ENCODE measurements around the gene BUD31.

BUD31 gene

DNA sequence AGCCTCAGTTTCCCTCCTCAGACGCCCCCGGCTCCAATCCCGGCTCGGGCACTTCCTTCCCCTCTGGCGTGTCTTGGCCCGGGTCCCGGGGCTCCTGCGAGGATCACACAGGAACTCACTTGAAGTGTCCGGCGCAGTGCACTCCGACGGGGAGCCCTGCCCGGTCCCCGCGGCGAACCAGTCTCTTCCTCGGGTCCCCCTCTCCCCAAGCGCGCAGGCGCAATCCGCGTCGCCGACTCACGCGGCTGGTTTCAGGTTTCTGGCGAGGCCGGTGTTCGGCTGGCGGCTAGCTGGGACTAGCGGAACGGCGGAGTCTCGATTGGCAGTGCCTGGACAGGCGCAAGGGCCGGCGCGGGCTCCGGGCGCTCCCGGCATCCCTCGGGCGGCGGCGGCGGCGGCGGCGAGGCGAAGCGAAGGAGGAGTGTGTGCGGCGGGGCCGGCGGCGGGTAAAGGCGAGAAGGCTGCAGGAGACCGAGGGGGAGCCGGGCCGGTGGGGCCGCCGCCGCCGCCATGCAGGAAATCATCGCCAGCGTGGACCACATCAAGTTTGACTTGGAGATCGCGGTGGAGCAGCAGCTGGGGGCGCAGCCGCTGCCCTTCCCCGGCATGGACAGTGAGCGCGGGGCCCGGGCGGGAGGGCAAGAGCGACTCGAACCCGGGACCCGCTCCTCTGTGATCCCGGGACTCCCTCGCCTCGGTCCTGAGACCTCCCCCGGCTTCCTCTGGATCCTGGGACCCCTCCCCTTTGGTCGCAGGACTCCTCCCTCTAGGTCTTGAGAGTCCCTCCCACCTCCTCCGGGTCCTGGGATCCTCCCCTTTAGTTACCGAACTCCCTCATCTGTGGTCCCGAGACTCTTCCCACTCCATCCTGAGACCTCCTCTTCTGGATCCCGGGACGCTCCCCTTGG, 30.1 kb downstream of the BUD31 start, which contains the start of the genes CPSF4 and PTCD1:
Gene CPSF4 (plus strand): TSS at position 371 of the 908 bp plus-strand sequence. CDS start 140 bp downstream, at position 511.
Gene PTCD1 (minus strand): TSS at position 226 of the 908 bp plus-strand sequence. CDS start 3,556 bp downstream, outside the sequence.
- peak; percentile 94 for DNase-seq

- peak; percentile 27 for DNase-seq
Observed at GRCh38 chr7:99440195-99440594, 31.4 kb downstream of the BUD31 start.

- no peak for DNase-seq
Observed at GRCh38 chr7:99446096-99446495, 37.3 kb downstream of the BUD31 start.

DNA sequence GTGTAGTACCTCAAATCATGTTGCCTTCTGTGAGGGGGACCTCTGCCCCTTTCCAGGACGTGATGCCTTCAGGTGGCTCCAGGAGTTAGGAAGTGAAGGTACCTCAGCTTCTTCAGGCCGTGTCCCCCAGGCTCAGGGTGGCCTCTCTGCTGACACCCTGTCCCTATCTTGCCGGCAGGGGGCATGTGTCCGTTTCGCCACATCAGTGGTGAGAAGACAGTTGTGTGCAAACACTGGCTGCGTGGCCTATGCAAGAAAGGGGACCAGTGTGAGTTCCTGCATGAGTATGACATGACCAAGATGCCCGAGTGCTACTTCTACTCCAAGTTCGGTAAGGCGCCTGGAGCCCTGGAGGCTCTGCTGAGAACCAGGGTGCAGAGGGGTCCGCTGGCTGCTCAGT, 39.2 kb downstream of the BUD31 start:
- DNase-seq: no peak

GRCh38 chr7:99448855-99449254, 40.1 kb downstream of the BUD31 start:
- no peak for DNase-seq

GRCh38 chr7:99449326-99449725, 40.6 kb downstream of the BUD31 start:
- no peak for DNase-seq

- no peak for DNase-seq
Observed at GRCh38 chr7:99451936-99452335, 43.2 kb downstream of the BUD31 start.

DNA sequence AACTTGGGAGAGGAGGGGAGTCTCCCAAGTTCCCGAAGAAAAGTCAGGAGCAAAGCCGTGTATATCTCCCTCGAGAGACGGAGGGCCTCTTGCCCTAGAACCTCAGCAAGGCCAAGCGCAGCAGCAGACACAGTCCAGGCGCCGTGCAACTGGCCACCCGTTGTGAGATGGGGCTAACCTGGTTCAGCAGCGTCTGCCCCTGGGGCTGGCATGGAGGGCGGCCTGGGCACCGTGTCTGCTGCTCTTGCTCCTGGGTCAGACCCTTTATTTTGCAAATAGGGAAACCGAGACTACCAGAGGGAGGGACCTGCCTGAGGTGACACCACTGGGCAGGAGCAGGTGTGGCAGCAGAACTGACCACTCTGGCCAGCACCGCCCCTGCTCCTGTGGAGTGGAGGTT, 43.8 kb downstream of the BUD31 start:
- no peak for DNase-seq

DNA sequence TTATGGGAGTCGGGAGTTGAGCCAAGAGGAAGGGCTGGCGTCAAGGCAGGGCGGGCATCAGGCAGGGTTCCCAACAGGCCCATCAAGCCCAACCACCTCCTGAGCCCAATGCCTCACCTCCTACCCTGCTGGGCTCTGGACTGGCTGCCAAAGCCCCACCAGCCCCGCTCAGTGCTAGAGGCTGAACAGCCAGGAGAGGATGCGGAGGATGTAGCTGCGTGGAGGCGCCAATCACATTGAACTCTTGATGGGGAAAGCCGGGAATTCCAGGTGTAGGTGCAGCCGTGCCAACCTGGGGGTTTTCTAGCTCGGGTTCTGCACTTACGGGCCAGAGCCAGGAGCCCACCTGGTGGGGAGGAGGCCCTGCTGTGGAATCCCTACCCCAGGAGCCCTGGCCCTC, 44.3 kb downstream of the BUD31 start:
- DNase-seq: no peak

DNA sequence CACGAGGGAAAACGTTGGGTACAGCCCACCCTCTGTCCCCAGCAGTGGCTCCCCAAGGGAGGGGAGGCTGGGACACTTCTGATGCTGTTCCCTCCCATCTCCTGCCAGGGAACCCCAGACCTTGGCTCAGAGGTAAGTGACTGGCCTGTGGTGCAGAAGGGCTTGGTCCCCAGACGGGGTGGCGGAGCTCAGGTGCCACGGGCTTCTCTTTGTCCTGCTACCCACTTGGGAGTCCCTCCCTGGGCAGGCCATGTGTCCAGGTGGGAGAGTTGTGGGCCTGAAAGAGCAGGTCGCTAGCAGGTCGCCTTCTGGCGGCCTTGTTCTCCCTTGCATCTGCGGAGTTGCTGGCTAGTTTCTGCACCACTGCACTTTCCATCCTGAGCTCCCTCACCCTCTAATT, 47.1 kb downstream of the BUD31 start:
- DNase-seq: no peak

DNA sequence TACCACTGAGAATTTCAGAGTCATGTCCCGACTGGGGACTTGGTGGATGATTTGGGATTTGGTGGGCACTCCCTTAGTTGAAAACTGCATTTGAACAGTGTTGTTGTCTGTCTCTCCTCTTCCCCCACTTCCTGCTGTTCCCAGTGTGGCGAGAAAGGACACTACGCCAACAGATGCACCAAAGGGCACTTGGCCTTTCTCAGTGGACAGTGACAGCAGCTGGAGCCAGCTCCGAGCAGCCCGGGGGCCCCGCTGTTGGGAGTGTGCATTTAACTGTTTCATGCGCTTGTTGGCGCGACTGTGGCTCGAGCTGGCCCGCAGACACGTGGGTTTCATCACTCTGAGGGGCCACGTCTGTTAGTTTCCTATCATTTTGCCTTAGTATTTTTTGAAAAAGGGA, 47.5 kb downstream of the BUD31 start:
- no peak for DNase-seq

DNA sequence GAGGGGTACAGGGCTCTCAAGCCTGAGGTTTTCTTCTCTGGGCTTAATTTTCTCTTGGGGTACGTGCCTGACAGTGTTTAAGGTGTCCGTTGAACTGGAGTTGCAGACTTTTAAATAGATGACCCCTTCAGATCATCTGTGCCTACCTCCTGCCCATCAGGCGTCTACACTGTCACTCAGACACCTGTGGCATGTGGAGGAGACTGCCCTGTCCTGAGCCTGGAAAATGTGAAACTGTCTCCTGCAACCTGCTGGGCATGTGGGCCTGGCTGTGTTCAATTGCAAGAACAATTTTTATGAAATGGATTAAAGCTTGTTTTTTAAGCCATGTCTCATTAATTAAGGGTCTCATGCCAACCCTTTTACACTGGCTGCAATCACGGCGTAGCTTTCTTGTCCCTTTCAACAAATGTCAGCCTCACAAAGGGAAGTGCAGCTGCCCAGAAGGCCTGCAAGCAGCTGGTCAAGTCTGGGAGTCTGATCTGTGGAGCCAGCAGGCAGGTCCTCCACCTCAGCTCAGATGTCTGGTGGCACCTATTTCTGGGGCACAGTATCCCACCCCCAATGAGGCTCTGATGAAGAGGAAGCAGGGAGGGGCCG, 48.4 kb downstream of the BUD31 start:
- DNase-seq: no peak

- DNase-seq: no peak
Observed at GRCh38 chr7:99457650-99458493, 49.1 kb downstream of the BUD31 start.

DNA sequence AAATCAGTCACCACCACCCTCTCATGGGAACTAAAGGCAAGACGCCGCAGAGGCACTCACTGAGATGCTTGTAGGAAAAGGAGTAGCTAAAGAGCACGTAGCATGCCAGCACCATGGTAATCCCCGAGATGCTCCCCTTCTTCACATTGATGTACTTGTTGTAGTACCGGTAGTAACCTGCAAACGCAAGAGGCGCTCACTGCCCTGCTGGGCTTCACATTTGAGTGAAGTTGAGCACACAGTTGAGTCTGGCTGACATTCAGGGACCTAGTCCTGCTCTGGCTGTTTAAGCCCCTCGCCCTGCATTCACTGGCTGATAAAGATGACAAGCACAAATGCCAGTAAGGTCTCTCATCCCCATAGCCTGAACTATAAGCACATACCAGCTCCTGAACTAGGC, 50.3 kb downstream of the BUD31 start:
- no peak for DNase-seq

GRCh38 chr7:99460651-99461050, 51.9 kb downstream of the BUD31 start:
- no peak for DNase-seq

DNA sequence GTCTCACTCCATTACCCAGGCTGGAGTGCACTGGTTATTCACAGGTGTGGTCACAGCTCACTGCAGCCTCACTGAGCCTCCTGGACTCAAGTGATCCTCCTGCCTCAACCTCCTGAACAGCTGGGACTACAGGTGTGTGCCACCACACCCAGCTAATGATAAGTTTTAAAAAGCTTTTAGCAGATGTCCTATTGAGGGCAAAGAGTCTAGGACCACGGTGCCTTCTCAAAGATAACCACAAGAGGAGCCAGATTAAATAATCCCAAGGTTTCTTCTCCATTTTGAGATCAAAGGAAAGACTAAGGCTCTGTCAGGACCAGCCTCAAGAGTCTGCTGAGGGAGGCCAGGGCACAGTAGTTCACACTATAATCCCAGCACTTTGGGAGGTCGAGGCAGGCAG, 52.5 kb downstream of the BUD31 start:
- DNase-seq: no peak

DNA sequence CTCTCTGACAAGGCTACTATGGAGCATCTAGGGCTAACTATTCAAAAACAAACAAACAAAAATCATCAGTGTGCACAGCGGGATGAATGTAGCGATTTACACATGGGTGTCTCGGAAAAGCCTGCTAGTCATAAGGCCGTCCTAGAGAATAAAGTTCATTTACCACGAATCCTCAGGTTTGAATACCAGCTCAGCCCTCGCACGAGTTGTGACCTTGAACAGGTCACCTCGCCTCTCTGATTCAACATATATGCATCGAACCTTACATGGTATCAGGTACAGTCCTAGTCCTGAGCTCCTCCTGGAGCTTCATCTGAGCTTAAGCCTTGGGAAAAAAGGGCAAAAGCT, 56.6 kb downstream of the BUD31 start:
- no peak for DNase-seq

- no peak for DNase-seq
Observed at GRCh38 chr7:99468336-99468918, 59.7 kb downstream of the BUD31 start.

Data from fibroblast of skin of right quadriceps (primary cell).